GM18868 (cell line): Measurements from ENCODE around the gene BCL6B.
A peak's percentile ranks its signal among the peaks of the same experiment; 100 is the strongest.
"Not testable (repeated sequence)": the region's sequence is repeated elsewhere in the genome, so short reads cannot be mapped to it uniquely, and the experiment has no call there.

Source experiments
- ATAC-seq: cut with Tn5 transposase; IDR thresholded peaks from one replicate; pipeline ENCODE4 v1.9.1; 2021; ENCODE audit warnings: mild to moderate bottlenecking, moderate library complexity; ENCODE audit not compliant: unreplicated experiment

Gene BCL6B

DNA sequence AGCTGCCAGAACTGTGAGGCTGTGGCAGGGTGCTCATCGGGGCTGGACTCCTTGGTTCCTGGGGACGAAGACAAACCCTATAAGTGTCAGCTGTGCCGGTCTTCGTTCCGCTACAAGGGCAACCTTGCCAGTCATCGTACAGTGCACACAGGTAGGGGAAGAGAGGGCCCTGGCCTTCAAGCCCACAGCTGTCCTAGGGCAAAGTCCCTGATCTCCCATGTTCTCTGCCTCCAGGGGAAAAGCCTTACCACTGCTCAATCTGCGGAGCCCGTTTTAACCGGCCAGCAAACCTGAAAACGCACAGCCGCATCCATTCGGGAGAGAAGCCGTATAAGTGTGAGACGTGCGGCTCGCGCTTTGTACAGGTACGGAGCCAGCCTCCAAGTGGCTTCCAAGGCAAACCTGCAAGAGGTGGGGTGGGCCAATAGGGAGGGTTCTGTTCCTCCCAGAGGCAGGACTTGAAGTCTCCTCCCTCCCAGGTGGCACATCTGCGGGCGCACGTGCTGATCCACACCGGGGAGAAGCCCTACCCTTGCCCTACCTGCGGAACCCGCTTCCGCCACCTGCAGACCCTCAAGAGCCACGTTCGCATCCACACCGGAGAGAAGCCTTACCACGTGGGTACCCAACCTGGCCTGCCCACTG lies 3.7 kb downstream of the BCL6B start:
- ATAC-seq, result no peak

GRCh38 chr17:7027335-7027734 lies 4.5 kb downstream of the BCL6B start:
- ATAC-seq, result no peak

GRCh38 chr17:7029096-7029495 lies 6.2 kb downstream of the BCL6B start:
- ATAC-seq, result no peak

DNA sequence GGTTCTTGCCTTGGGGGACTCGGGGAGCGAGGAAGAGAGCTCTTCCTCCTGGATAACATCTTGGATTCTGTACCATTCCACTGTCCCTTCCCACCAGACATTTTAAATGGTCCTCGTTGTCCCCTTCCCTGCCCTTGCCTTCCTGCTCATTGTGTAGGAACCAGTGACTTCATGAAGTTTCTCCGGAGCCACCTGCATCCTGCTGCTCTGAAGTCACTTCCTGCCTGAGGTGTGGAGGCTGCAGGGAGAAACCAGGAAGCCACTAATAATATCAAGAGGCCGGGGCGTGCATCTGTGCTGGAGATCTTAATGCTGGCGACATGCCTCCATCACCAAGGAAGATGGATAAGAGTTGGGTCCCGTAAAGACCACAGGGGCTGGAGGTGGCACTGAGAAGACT lies 6.8 kb downstream of the BCL6B start:
- no peak for ATAC-seq

- ATAC-seq, result peak; percentile 15
These were observed 12.2 kb downstream of the BCL6B start for GRCh38 chr17:7034955-7035590.

DNA sequence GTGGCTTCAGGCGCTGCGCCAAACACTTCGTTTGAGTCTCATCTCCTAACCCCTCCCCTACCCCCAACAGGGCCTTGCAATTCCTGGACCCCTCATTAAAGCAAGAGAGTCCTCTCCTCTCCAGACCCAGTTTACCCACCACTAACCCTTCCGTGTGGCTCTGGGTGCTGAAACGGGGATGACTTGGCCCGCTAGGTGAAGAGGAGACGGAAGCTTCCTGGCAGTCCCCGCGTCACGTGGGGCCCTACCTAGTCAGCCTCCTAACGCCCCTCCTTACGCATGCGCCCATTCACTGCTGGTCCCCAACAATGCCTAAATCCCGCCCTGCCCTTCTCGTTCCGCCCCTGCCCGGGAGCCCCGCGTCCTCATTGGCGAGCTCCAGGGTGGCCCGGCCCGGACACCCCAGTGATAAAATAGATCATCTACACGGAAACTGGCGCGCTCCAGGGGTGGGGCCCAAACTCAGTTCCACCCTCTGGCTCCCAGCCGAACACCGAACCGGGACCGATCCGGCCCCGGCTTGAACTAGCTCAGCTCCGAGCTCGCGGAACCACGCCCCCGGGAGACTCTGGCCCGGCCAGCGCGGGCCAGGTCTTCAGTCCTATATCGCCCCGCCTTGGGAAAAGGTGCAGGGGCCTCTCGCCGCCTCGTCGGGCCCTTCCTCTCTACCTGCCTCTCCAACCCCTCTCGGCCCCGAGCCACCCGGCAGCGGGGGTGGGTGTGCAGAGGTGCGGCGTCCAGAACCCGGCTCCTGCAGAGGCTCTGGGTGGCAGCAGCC lies 12.9 kb downstream of the BCL6B start, which contains the start of gene SLC16A13:
Gene SLC16A13, plus strand, starts transcription at position 425 of the 778 bp plus-strand sequence. CDS start 368 bp downstream, outside the sequence.
- ATAC-seq, result peak; percentile 86

DNA sequence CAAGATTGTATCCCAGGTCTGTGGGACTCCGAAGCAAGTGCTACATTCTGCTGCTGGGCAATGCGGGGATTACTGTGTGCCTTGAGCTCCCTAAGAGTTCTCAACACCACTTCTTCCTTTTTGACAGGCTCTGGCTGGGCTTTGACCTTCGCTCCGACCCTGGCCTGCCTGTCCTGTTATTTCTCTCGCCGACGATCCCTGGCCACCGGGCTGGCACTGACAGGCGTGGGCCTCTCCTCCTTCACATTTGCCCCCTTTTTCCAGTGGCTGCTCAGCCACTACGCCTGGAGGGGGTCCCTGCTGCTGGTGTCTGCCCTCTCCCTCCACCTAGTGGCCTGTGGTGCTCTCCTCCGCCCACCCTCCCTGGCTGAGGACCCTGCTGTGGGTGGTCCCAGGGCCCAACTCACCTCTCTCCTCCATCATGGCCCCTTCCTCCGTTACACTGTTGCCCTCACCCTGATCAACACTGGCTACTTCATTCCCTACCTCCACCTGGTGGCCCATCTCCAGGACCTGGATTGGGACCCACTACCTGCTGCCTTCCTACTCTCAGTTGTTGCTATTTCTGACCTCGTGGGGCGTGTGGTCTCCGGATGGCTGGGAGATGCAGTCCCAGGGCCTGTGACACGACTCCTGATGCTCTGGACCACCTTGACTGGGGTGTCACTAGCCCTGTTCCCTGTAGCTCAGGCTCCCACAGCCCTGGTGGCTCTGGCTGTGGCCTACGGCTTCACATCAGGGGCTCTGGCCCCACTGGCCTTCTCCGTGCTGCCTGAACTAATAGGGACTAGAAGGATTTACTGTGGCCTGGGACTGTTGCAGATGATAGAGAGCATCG lies 15.4 kb downstream of the BCL6B start:
- ATAC-seq, result no peak

DNA sequence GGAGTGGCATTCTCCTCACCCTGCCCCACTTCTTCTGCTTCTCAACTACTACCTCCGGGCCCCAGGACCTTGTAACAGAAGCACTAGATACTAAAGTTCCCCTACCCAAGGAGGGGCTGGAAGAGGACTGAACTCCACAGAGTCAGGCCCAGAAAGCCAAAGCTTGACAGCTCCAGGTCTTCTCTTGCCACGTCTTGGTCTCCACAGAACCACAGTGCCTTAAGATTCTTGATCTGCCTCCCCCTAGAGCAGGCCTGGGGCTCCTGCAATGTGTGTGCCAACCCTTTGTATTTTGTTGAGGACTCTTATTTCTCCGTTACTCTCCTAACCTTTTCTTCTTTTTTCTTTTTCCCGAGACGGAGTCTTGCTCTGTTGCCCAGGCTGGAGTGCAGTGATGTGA lies 17.0 kb downstream of the BCL6B start:
- no peak for ATAC-seq

- no peak for ATAC-seq
These were observed 19.0 kb downstream of the BCL6B start for GRCh38 chr17:7041607-7042500.

DNA sequence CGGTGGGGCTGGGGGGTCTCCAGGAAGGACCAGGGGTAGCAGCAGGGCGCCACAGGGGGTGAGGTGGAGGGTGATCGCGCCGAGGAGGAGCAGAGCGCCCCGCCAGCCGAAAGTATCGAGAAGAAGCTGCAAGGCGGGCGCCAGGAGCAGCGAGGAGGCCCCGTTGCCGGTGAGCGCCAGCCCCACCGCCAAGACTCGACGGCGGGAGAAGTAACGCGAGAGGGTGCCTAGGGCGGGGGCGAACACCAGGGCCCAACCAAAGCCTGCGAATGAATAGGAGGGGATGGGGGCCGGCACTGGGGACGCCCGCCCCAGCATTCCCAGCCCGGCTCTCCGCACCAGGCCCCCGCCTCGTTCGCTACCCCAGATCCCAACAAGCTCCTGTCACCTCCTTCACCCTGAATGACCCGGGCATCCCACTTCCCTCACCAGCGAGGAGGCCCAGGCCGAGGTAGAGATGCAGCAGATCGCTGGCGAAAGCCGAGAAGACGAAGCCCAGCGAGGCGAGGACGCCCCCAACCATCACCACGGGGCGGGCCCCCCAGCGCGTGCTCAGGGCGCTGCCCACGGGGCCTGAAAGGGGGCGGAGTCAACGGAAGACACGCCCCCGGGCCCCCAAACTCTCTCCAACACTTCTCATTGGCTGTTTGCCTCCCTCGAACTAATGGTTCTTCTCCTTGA lies 19.8 kb downstream of the BCL6B start:
- ATAC-seq, result no peak

GRCh38 chr17:7043182-7043496 lies 20.3 kb downstream of the BCL6B start:
- no peak for ATAC-seq

DNA sequence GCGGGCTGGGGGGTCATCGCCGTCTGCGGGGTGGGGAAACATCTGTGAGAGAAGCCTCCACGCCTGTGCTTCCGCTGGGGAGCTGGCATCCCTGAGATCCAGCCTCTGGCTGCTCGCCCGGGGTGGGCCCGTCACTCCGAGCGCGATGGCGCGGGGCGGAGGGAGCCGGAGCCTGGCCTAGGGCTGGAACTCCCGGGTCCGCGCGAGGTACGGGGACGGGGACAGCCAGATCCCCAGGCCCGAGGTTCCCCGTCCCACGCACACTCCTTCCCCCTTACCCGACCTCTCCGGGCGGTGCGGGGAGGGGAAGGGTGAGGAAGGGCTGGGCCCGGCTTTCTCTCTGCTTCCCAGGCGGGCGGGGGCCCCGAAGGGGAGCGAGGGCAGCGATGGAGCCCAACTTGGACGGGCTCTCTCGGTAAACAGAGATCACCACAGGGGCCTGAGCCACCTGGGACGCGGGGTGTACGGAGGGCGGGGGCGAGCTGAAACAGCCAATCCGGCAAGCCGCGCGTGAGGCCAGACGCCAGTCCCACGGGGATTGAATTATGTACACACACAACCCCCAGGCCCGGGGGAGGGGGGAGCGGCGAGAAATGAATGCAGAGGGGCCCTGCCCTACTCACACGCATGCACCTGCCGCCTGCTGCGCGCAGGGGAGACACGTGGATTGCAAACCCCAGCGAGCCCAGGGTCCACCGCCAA lies 20.8 kb downstream of the BCL6B start, which contains the start of gene SLC16A11:
Gene SLC16A11, minus strand, starts transcription at position 596 of the 702 bp plus-strand sequence. Its CDS starts 579 bp downstream, at position 17.
- peak; percentile 52 for ATAC-seq

- ATAC-seq, result no peak
These were observed 22.8 kb downstream of the BCL6B start for GRCh38 chr17:7045492-7046126.

- ATAC-seq, result no peak
These were observed 23.4 kb downstream of the BCL6B start for GRCh38 chr17:7046127-7046724.

DNA sequence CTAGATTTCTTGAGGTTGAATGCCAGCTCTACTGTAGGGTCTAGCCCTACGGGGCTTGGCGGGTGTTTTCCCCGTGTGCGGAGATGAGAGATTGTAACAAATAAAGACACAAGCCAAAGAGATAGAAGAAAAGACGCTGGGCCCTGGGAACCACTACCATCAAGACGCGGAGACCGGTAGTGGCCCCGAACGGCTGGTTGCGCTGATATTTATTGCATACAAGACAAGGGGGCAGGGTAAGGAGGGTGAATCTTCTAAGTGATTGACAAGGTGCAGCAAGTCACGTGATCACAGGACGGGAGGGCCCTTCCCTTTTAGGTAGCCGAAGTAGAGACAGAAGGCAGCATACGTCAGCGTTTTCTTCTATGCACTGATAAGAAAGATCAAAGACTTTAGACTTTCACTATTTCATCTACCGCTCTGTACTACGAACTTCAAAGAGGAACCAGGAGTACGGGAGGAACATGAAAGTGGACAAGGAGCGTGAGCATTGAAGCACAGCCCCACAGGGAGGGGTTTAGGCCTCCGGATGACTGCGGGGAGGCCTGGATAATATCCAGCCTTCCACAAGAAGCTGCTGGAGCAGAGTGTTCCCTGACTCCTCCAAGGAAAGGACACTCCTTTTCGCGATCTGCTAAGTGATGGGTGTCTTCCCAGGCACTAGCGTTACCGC lies 24.0 kb downstream of the BCL6B start:
- ATAC-seq, result not testable (repeated sequence)

DNA sequence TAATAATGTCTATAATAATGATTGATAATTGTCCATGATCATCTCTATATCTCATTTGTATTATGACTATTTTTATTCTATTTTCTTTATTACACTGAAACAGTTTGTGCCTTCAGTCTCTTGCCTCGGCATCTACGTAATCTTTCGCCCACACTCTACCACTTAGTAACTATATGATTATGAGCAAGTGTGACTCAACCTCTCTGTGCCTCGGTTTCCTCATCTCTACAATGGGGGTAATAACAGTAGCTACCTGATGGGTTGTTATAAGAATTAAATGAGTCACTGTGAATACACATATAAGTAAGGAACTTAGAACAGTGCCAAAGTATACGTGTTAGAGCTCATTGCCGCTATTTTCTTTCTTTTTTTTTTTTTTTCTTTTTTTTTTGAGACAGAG lies 24.7 kb downstream of the BCL6B start:
- no peak for ATAC-seq

- ATAC-seq, result no peak
These were observed 26.1 kb downstream of the BCL6B start for GRCh38 chr17:7048968-7049367.
